ENCODE measurements around the gene RGS1. TPM values are rescaled to one million over a fixed set of nuclear protein-coding genes. Genes with fewer than 3 reads are reported as not detected.
A peak's percentile ranks its signal among the peaks of the same experiment; 100 is the strongest.

The RGS1 gene
- total RNA-seq, 1 donor from 2014 or later: not detected

GRCh38 chr1:192565946-192566345 lies 9.6 kb upstream of the RGS1 start:
- DNase-seq (ENCODE audit: low read depth) (peak; percentile 57), FAIRE-seq (no peak)
- no peak overlapping the region for H3K4me3 ChIP-seq (ENCODE audit: low read depth, low read length)
- no peak for TF ChIP-seq CTCF (IDR thresholded peaks at IDR 0.05; ENCODE audit: insufficient read depth, low read length, severe bottlenecking)
- H3K27me3 ChIP-seq (ENCODE audit: control insufficient read depth, insufficient read depth, low read length): no peaks in the 10 kb centered on the region
- no peaks in the 10 kb centered on the region for H3K36me3 ChIP-seq (ENCODE audit: control insufficient read depth, insufficient read depth, low read length)

- FAIRE-seq: no peak
- TF ChIP-seq CTCF (IDR thresholded peaks at IDR 0.05; ENCODE audit: insufficient read depth, low read length, severe bottlenecking): no peak
These were observed 8.9 kb upstream of the RGS1 start for GRCh38 chr1:192566657-192567056.

GRCh38 chr1:192568063-192568462 lies 7.5 kb upstream of the RGS1 start:
- FAIRE-seq: no peak

More at GRCh38 chr1:192566657-192567056, 8.9 kb upstream of the RGS1 start:
- no peaks in the 10 kb centered on the region for H3K27me3 ChIP-seq (ENCODE audit: control insufficient read depth, insufficient read depth, low read length)
- no peaks in the 10 kb centered on the region for H3K36me3 ChIP-seq (ENCODE audit: control insufficient read depth, insufficient read depth, low read length)
- H3K4me3 ChIP-seq (ENCODE audit: low read depth, low read length): no peak overlapping the region
- DNase-seq (ENCODE audit: low read depth): no peak

GRCh38 chr1:192571668-192572067 lies 3.9 kb upstream of the RGS1 start:
- no peak for TF ChIP-seq CTCF (IDR thresholded peaks at IDR 0.05; ENCODE audit: insufficient read depth, low read length, severe bottlenecking)
- no peaks in the 10 kb centered on the region for H3K27me3 ChIP-seq (ENCODE audit: control insufficient read depth, insufficient read depth, low read length)
- no peaks in the 10 kb centered on the region for H3K36me3 ChIP-seq (ENCODE audit: control insufficient read depth, insufficient read depth, low read length)
- H3K4me3 ChIP-seq (ENCODE audit: low read depth, low read length): no peak overlapping the region
- no peak for FAIRE-seq
- no peak for DNase-seq (ENCODE audit: low read depth)

More at GRCh38 chr1:192568063-192568462, 7.5 kb upstream of the RGS1 start:
- H3K27me3 ChIP-seq (ENCODE audit: control insufficient read depth, insufficient read depth, low read length): no peaks in the 10 kb centered on the region
- no peaks in the 10 kb centered on the region for H3K36me3 ChIP-seq (ENCODE audit: control insufficient read depth, insufficient read depth, low read length)
- no peak for DNase-seq (ENCODE audit: low read depth)
- no peak for TF ChIP-seq CTCF (IDR thresholded peaks at IDR 0.05; ENCODE audit: insufficient read depth, low read length, severe bottlenecking)
- no peak overlapping the region for H3K4me3 ChIP-seq (ENCODE audit: low read depth, low read length)

GRCh38 chr1:192573499-192573898 lies 2.1 kb upstream of the RGS1 start:
- H3K36me3 ChIP-seq (ENCODE audit: control insufficient read depth, insufficient read depth, low read length): no peaks in the 10 kb centered on the region
- H3K4me3 ChIP-seq (ENCODE audit: low read depth, low read length): no peak overlapping the region
- DNase-seq (ENCODE audit: low read depth) (peak; percentile 30), FAIRE-seq (no peak)
- no peaks in the 10 kb centered on the region for H3K27me3 ChIP-seq (ENCODE audit: control insufficient read depth, insufficient read depth, low read length)
- TF ChIP-seq CTCF (IDR thresholded peaks at IDR 0.05; ENCODE audit: insufficient read depth, low read length, severe bottlenecking): no peak

GRCh38 chr1:192574073-192574472 lies 1.5 kb upstream of the RGS1 start:
- Histone ChIP-seq H3K36me3 (ENCODE audit: control insufficient read depth, insufficient read depth, low read length) (no peaks in the 10 kb centered on the region), H3K4me3 (ENCODE audit: low read depth, low read length) (no peak overlapping the region), H3K27me3 (ENCODE audit: control insufficient read depth, insufficient read depth, low read length) (no peaks in the 10 kb centered on the region)
- FAIRE-seq: no peak
- no peak for DNase-seq (ENCODE audit: low read depth)
- no peak for TF ChIP-seq CTCF (IDR thresholded peaks at IDR 0.05; ENCODE audit: insufficient read depth, low read length, severe bottlenecking)

Measured in bronchial epithelial cell (primary cell).